ENCODE data around the gene SLC16A3.

Gene SLC16A3

DNA sequence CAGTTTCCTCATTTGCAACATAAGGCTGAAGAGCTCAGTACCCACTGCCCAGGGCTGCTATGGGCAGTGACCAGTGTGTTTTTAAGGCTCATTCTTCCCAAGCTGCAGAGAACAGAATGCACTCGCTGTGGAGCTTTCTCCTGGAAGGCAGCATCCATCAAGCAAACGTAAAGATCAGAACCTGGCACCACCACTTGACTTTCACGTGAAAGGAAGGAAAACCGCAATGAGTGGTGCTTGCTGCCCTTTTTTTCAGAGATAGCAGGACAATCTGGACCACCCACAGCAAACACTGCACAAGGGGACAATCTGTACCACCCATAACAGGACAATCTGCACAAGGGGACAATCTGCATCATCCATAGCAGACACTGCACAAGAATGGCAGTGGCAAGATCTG is 33.5 kb downstream of the SLC16A3 start:
- H3K27ac ChIP-seq, result no peak overlapping the region
- TF ChIP-seq, protein P1, sequence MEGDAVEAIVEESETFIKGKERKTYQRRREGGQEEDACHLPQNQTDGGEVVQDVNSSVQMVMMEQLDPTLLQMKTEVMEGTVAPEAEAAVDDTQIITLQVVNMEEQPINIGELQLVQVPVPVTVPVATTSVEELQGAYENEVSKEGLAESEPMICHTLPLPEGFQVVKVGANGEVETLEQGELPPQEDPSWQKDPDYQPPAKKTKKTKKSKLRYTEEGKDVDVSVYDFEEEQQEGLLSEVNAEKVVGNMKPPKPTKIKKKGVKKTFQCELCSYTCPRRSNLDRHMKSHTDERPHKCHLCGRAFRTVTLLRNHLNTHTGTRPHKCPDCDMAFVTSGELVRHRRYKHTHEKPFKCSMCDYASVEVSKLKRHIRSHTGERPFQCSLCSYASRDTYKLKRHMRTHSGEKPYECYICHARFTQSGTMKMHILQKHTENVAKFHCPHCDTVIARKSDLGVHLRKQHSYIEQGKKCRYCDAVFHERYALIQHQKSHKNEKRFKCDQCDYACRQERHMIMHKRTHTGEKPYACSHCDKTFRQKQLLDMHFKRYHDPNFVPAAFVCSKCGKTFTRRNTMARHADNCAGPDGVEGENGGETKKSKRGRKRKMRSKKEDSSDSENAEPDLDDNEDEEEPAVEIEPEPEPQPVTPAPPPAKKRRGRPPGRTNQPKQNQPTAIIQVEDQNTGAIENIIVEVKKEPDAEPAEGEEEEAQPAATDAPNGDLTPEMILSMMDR (IDR thresholded peaks at IDR 0.05), result no peak
- no peak for TF ChIP-seq ZFX (IDR thresholded peaks at IDR 0.05; ENCODE audit: borderline replicate concordance)

DNA sequence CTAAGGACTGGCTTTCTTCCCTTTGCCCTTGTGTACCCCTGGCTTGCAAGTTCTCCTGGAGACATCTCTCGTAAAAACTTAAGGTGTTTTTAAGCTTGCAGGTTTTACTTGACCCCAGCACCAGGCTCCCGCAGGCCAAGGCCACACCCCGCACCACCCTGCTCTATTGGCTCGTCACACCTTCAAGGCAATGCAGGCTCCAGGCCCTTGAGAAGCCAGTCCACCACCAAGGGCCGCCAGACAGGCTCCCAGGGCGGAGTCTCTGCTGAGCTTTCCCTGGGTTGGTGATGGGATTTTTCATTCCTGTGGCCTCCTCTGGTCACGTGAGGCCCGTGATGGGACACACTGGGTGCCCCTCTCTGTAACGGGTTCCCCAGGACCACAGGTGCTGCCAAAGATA is 34.8 kb downstream of the SLC16A3 start:
- TF ChIP-seq ZFX (IDR thresholded peaks at IDR 0.05; ENCODE audit: borderline replicate concordance), result no peak
- TF ChIP-seq, protein P1 (IDR thresholded peaks at IDR 0.05), result no peak
- no peak overlapping the region for H3K27ac ChIP-seq

DNA sequence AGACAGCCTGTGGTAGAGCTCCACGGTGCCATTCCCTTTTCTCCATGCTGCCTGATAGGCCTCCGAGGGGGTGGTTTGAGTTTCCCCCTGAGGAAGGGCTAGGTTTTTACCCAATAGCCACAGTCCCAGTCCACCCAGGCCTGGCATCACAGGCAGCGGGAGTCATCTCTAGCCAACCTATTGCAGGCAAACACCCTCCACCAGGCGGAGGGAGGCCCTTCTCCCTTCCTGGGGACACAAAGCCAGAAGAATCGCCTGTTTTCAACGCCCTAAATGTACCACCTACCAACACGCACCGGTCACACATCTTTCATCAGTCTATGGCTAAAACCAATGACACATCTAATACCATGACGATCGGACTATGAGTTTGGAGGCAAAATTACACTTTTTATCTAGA is 37.3 kb downstream of the SLC16A3 start:
- no peak for TF ChIP-seq ZFX (IDR thresholded peaks at IDR 0.05; ENCODE audit: borderline replicate concordance)
- TF ChIP-seq, protein P1 (IDR thresholded peaks at IDR 0.05), result no peak
- no peak overlapping the region for H3K27ac ChIP-seq

DNA sequence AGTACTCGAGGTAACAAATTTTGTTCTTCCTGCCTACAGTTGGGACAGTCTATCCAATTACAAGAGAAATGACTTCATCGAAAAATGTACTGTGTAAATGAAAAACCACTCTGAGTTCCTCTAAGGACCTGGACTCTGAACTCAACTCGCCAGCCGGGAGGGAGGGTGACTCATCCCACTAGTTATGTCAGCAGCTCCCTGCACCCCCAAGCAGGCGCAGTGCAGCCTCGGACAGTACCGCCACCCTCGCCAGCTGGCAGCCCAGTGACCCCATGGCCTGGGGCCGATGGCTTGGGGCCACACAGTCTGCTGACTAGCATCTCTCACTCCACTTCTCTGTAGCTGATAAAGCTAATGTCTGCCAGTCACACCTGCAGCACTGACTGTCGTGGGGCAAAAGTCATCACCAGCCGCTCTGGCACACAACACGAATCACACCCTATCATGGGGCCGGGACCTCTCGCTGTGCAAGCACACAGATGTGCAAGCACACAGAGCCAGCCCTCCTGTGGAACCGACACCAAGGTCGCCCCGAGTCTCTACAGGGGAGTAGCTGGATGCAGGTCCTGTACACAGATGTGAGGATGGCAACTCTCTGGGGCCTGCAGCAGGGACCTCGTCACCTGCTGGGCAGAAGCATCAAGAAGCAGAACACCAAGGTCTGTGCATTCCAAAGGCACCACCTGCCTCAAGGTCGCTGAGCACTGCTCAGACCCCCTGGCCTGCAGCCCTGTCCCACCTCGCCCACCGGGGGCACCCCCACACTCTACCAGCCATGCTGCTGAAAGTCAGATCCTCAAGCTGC is 38.9 kb downstream of the SLC16A3 start:
- peak overlapping the region; percentile 31; the same call in 1 of the 2 replicates for H3K27ac ChIP-seq
- TF ChIP-seq ZFX (IDR thresholded peaks at IDR 0.05; ENCODE audit: borderline replicate concordance), result no peak
- TF ChIP-seq, protein P1 (IDR thresholded peaks at IDR 0.05), result no peak

- TF ChIP-seq, protein P1 (IDR thresholded peaks at IDR 0.05), result no peak
- no peak for TF ChIP-seq ZFX (IDR thresholded peaks at IDR 0.05; ENCODE audit: borderline replicate concordance)
- peak overlapping the region; percentile 31; the same call in 1 of the 2 replicates for H3K27ac ChIP-seq
Measured at GRCh38 chr17:82269138-82269881, 40.5 kb downstream of the SLC16A3 start.

DNA sequence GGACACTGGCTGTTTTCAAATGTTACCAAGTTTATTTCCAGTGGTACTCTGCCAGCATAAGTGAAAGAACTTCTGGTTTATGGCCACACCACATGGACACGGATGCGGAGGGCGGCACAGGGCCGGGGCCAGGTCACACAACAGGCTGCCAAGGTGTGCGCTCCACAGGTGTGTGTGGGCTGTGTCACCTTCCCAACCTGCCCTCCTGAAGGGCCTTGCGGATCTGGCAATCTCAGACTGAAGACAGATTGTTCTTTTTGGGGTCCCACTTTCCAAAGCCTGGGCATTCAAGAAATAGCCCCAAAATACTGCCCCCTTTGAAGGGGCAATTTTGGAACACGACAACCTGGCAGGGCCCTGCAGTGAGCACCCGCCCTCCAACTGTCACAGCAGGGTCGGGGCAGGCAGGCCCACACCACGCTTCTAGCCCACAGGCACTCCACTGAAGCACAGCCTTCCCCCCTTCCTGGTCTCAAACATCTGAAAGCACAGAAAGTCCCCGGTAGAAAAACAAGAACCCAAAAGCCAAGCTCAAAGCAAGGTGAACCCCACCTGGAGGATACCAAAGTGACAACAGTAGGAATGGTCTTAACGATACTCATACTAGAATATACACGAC is 41.1 kb downstream of the SLC16A3 start:
- H3K27ac ChIP-seq, result no peak overlapping the region
- no peak for TF ChIP-seq ZFX (IDR thresholded peaks at IDR 0.05; ENCODE audit: borderline replicate concordance)
- TF ChIP-seq, protein P1 (IDR thresholded peaks at IDR 0.05), result no peak
